A673 (cell line): ENCODE measurements around the gene MRPS26.

Source experiments
- EZH2 ChIP-seq: fragments of 200-600 bp; sonication (generic); IDR thresholded peaks from 2 replicates; pipeline ENCODE4 v1.6.1; 2017; ENCODE audit warnings: borderline replicate concordance, low read depth, mild to moderate bottlenecking, mixed read lengths, antibody characterized with exemption, low read length; ENCODE audit not compliant: poor library complexity, severe bottlenecking
- TF ChIP-seq, protein P1 (sequence below): fragments of 300-800, 200-600 bp; sonication (generic); conservative IDR thresholded peaks from 2 replicates; pipeline ENCODE4 v1.5.1; 2017; ENCODE audit warnings: low read depth, mild to moderate bottlenecking, antibody characterized with exemption, low read length, moderate library complexity, mixed read lengths

DNA sequence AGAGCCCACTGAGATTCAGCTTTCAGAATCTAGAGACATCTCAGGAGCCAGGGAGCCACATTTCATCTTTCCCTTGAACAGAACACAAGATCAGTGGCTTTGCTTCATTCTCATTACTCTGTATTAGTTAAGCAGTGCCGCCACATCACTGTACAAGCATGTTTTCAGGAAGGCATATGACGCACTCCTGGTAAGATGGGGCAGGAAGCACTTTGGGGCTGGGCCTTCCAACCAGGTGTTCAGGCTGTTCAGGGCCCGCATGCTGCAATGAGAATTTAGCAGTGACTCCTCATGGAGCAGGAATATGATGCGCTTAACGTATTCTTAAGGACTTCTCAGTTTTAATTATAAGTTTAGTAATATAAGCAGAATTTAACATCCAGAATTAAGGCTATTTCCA, 32.1 kb upstream of the MRPS26 start:
- TF ChIP-seq, protein P1, sequence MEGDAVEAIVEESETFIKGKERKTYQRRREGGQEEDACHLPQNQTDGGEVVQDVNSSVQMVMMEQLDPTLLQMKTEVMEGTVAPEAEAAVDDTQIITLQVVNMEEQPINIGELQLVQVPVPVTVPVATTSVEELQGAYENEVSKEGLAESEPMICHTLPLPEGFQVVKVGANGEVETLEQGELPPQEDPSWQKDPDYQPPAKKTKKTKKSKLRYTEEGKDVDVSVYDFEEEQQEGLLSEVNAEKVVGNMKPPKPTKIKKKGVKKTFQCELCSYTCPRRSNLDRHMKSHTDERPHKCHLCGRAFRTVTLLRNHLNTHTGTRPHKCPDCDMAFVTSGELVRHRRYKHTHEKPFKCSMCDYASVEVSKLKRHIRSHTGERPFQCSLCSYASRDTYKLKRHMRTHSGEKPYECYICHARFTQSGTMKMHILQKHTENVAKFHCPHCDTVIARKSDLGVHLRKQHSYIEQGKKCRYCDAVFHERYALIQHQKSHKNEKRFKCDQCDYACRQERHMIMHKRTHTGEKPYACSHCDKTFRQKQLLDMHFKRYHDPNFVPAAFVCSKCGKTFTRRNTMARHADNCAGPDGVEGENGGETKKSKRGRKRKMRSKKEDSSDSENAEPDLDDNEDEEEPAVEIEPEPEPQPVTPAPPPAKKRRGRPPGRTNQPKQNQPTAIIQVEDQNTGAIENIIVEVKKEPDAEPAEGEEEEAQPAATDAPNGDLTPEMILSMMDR = no peak
- TF ChIP-seq EZH2 = no peak
